ENCODE measurements around the gene RXYLT1.

Gene RXYLT1

GRCh38 chr12:63853978-63854377 is 74.3 kb downstream of the RXYLT1 start:
- Histone ChIP-seq H3K79me2 (peaks cover 66% of the 10 kb centered on the region), H3K9me3 (ENCODE audit: control insufficient read depth, low read length) (no peaks in the 10 kb centered on the region), H2AFZ (no peak overlapping the region), H3K36me3 (ENCODE audit: control insufficient read depth, insufficient read depth, low read length) (no peaks in the 10 kb centered on the region), H3K9ac (no peak overlapping the region), H3K4me1 (no peaks in the 10 kb centered on the region), H3K27ac (no peak overlapping the region), H3K27me3 (ENCODE audit: control insufficient read depth, insufficient read depth, low read length) (no peaks in the 10 kb centered on the region), H3K4me3 (ENCODE audit: low read depth, low read length) (no peak overlapping the region), H3K4me2 (ENCODE audit: low read length) (no peak overlapping the region)
- TF ChIP-seq CTCF (IDR thresholded peaks at IDR 0.05): no peak

- Histone ChIP-seq H3K27ac (no peak overlapping the region), H3K79me2 (peaks cover 54% of the 10 kb centered on the region), H3K36me3 (ENCODE audit: control insufficient read depth, insufficient read depth, low read length) (no peaks in the 10 kb centered on the region), H3K9me3 (ENCODE audit: control insufficient read depth, low read length) (no peaks in the 10 kb centered on the region), H2AFZ (no peak overlapping the region), H3K4me3 (ENCODE audit: low read depth, low read length) (no peak overlapping the region), H3K27me3 (ENCODE audit: control insufficient read depth, insufficient read depth, low read length) (no peaks in the 10 kb centered on the region), H3K4me2 (ENCODE audit: low read length) (no peak overlapping the region), H3K4me1 (no peaks in the 10 kb centered on the region), H3K9ac (no peak overlapping the region)
- TF ChIP-seq CTCF (IDR thresholded peaks at IDR 0.05): no peak
These were observed 75.6 kb downstream of the RXYLT1 start for GRCh38 chr12:63855299-63855698.

GRCh38 chr12:63857771-63858670 is 78.3 kb downstream of the RXYLT1 start:
- H3K9ac ChIP-seq: no peak overlapping the region
- no peak overlapping the region for H2AFZ ChIP-seq
- H3K27me3 ChIP-seq (ENCODE audit: control insufficient read depth, insufficient read depth, low read length): no peaks in the 10 kb centered on the region
- H3K36me3 ChIP-seq (ENCODE audit: control insufficient read depth, insufficient read depth, low read length): no peaks in the 10 kb centered on the region
- H3K27ac ChIP-seq: no peak overlapping the region
- H3K4me1 ChIP-seq: peaks cover 10% of the 10 kb centered on the region
- H3K79me2 ChIP-seq: peaks cover 31% of the 10 kb centered on the region
- TF ChIP-seq CTCF (IDR thresholded peaks at IDR 0.05): no peak
- no peak overlapping the region for H3K4me2 ChIP-seq (ENCODE audit: low read length)
- no peak overlapping the region for H3K4me3 ChIP-seq (ENCODE audit: low read depth, low read length)
- H3K9me3 ChIP-seq (ENCODE audit: control insufficient read depth, low read length): no peaks in the 10 kb centered on the region
